ENCODE results near the gene CELF5.
A peak's percentile ranks its signal among the peaks of the same experiment; 100 is the strongest.

CELF5 gene

DNA sequence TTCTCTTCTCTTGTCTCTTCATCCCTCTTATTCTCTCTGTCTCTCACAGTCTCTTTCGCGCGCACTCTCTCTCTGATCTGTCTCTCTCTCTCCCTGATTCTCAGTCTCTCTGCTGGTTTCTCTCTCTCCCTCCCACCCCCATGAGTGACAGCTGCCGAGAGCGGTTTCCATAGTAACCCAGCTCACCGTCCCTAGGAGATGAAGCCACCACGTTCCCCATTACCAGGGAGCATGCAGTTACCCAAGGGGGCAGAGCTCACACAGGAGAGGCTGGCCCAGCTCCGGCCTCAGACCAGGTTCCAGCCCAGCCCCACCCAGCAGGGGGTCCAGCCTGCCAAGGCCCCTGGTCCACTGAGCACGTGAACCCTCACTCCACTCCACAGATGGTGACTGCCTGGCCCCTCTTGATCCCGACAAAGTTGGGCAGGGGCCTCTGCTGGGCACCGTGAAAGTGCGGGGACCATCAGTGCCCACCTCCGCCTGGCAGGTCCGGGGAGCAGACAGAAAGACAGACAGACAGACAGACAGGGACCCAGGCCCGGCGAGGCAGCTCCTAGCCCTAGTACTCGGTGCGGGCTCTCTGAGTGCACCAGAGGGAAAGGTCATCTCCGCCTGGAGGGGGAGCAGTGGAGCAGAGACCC, 50.6 kb downstream of the CELF5 start:
- peak; percentile 85 for DNase-seq (ENCODE audit: low spot score)
- TF ChIP-seq, protein P1, sequence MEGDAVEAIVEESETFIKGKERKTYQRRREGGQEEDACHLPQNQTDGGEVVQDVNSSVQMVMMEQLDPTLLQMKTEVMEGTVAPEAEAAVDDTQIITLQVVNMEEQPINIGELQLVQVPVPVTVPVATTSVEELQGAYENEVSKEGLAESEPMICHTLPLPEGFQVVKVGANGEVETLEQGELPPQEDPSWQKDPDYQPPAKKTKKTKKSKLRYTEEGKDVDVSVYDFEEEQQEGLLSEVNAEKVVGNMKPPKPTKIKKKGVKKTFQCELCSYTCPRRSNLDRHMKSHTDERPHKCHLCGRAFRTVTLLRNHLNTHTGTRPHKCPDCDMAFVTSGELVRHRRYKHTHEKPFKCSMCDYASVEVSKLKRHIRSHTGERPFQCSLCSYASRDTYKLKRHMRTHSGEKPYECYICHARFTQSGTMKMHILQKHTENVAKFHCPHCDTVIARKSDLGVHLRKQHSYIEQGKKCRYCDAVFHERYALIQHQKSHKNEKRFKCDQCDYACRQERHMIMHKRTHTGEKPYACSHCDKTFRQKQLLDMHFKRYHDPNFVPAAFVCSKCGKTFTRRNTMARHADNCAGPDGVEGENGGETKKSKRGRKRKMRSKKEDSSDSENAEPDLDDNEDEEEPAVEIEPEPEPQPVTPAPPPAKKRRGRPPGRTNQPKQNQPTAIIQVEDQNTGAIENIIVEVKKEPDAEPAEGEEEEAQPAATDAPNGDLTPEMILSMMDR (IDR thresholded peaks at IDR 0.05; ENCODE audit: extremely low read depth, missing control alignments), result peak; percentile 62

DNA sequence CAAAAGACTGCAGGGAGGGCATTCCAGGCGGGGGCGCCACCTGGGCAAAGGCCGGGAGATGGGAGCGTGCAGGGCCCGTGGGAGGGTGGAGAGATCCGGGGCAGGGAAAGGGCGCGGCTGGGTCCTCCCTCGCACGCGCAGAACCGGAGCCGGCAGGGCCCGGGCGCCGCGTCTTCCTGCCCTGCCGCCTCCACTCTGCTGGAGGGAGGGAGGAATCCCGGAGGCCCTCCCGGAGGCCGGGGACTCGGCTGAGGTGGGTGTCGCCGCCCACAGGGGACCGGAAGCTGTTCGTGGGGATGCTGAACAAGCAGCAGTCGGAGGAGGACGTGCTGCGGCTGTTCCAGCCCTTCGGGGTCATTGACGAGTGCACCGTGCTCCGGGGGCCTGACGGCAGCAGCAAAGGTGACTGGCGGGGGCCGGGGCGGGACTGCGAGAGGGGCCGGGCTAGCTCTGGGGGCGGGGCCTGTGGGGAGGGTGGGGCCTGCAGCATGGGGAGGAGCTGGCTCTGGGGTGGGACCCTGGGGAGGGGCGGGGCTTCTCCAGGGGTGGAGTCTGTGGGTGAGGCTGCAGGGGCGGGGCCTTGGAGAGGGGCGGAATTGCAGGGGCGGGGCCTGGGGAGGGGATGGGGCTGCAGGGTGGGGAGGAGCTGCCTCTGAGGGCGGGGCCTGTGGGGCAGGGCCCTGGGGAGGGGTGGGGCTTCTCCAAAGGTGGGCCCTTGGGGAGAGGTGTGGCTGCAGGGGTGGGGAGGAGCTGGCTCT, 51.3 kb downstream of the CELF5 start:
- TF ChIP-seq, protein P1 (IDR thresholded peaks at IDR 0.05; ENCODE audit: extremely low read depth, missing control alignments), result no peak
- DNase-seq (ENCODE audit: low spot score), result peak; percentile 98

DNA sequence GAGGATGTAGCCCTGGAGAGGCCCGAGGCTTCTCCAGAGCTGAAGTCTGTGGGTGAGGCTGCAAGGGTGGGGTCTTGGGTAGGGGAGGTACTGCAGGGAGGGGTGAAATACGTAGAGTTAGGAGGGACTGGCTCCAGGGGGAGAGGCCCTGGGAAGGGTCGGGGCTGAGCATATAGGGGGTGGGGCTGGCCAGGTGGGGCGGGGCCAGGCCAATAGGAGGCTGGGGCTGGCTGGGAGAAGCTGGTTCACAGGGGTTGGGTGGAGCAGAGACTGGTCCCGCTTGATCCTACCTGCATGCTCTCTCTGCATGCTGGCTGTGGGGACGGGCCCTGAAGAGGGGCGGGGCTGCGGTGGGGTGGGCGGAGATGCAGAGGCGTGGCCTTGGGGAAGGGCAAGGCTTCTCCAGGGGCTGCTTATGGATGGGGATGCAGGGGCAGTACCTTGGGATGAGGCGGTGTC, 51.9 kb downstream of the CELF5 start:
- DNase-seq (ENCODE audit: low spot score), result peak; percentile 62
- TF ChIP-seq, protein P1 (IDR thresholded peaks at IDR 0.05; ENCODE audit: extremely low read depth, missing control alignments), result no peak

DNA sequence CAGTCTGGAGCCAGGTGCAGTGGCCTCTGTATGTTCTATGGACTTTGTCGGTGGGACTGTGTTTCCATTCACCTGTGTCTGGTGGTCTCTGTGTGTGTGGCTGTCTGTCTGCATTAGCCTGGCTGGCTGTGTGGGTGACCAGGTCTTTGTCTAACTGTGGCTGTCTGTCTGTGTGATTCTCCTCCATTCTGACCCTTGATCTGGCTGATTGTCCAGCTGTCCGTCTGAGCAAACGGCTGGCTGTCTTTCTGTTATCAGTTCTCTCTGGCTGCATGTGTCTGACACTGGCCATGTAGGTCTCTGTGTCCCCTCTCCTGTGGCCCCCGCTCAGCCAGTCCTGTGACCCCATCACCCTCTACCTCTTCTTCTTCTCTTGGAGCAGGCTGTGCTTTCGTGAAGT, 53.2 kb downstream of the CELF5 start:
- DNase-seq (ENCODE audit: low spot score), result no peak
- TF ChIP-seq, protein P1 (IDR thresholded peaks at IDR 0.05; ENCODE audit: extremely low read depth, missing control alignments), result no peak

DNA sequence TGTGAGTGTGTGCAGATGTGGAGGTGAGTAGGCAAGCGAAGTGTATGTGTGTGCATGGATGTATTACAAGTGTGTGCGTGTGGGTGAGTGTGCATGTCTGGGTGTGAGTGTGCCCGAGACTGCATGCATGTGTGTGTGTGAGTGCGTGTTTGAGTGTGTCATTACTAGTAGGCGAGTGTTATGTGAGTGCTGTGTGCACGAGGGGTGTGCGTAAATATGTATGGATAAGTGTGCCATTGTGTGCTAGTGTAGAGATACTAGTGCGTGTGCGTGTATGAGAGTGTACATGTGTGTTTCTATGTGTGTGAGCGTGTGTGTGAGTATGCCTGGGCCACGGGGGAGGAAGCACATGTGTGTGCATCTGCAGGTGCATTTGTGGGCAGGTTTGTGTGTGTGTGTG, 53.8 kb downstream of the CELF5 start:
- TF ChIP-seq, protein P1 (IDR thresholded peaks at IDR 0.05; ENCODE audit: extremely low read depth, missing control alignments), result no peak
- DNase-seq (ENCODE audit: low spot score), result no peak

DNA sequence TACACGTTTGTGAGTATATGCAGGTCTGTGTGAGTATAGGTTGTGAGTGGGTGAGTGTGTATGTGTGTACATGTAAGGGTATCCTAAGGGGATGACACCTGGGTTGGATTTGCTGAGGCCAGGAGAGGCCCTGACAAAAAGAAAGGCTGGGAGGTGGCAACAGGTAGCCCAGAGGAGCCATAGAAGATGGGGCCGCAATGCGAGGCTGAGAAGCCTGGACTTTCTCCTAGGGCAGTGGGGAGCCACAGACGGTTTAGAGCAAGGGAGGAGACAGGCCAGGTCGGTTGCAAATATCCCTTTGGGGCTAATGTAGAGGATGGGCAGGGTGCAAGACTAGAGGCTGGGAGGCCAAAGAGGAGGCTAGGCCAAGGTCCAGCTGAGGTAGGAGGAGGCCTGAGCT, 54.3 kb downstream of the CELF5 start:
- TF ChIP-seq, protein P1 (IDR thresholded peaks at IDR 0.05; ENCODE audit: extremely low read depth, missing control alignments), result no peak
- no peak for DNase-seq (ENCODE audit: low spot score)

DNA sequence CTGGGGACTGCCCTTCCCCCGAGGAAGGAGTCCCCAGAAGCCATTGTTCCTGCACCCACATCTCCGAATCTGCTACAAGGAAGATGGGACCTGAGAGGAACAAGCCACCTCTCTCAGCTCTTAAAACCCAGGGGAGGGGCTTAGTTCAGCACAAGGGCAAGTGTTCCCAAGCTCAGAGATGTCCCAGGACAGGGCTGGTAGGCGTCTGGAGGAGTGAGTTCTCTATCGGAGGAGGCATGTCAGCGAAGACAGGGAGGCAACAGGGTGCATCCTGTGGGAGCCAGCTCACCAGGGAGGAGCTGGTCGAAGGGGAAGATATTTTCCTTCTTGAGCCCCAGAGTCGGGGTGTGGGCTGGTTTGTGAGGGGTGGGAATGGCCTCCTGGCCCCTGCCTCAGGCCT, 54.8 kb downstream of the CELF5 start:
- DNase-seq (ENCODE audit: low spot score), result no peak
- TF ChIP-seq, protein P1 (IDR thresholded peaks at IDR 0.05; ENCODE audit: extremely low read depth, missing control alignments), result no peak

Data from GM20000 (cell line).